Measurements from ENCODE around the gene SUGCT. TPM values are rescaled to one million over a fixed set of nuclear protein-coding genes. Genes with fewer than 3 reads are reported as not detected.
"Not testable (repeated sequence)": the region's sequence is repeated elsewhere in the genome, so short reads cannot be mapped to it uniquely, and the experiment has no call there.

SUGCT gene
- total RNA-seq, 1 donor from 2014 or later: 11.9 TPM

GRCh38 chr7:40162516-40162915 lies 27.7 kb downstream of the SUGCT start:
- peaks cover 2% of the 10 kb centered on the region for H3K36me3 Mint-ChIP-seq (ENCODE audit: unreplicated experiment)
- H3K27me3 Mint-ChIP-seq (ENCODE audit: unreplicated experiment): no peaks in the 10 kb centered on the region
- TF ChIP-seq, protein P1, sequence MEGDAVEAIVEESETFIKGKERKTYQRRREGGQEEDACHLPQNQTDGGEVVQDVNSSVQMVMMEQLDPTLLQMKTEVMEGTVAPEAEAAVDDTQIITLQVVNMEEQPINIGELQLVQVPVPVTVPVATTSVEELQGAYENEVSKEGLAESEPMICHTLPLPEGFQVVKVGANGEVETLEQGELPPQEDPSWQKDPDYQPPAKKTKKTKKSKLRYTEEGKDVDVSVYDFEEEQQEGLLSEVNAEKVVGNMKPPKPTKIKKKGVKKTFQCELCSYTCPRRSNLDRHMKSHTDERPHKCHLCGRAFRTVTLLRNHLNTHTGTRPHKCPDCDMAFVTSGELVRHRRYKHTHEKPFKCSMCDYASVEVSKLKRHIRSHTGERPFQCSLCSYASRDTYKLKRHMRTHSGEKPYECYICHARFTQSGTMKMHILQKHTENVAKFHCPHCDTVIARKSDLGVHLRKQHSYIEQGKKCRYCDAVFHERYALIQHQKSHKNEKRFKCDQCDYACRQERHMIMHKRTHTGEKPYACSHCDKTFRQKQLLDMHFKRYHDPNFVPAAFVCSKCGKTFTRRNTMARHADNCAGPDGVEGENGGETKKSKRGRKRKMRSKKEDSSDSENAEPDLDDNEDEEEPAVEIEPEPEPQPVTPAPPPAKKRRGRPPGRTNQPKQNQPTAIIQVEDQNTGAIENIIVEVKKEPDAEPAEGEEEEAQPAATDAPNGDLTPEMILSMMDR (IDR thresholded peaks at IDR 0.05): no peak
- no peaks in the 10 kb centered on the region for H3K4me1 Mint-ChIP-seq (ENCODE audit: unreplicated experiment)
- DNase-seq (ENCODE audit: extremely low spot score, unreplicated experiment): no peak
- H3K9me3 Mint-ChIP-seq (ENCODE audit: unreplicated experiment): no peaks in the 10 kb centered on the region
- no peak overlapping the region for H3K27ac Mint-ChIP-seq (ENCODE audit: unreplicated experiment)
- H3K4me3 Mint-ChIP-seq (ENCODE audit: unreplicated experiment): no peak overlapping the region

GRCh38 chr7:40165216-40165615 lies 30.4 kb downstream of the SUGCT start:
- peaks cover 4% of the 10 kb centered on the region for H3K36me3 Mint-ChIP-seq (ENCODE audit: unreplicated experiment)
- no peaks in the 10 kb centered on the region for H3K9me3 Mint-ChIP-seq (ENCODE audit: unreplicated experiment)
- DNase-seq (ENCODE audit: extremely low spot score, unreplicated experiment): peak; percentile 7
- no peaks in the 10 kb centered on the region for H3K27me3 Mint-ChIP-seq (ENCODE audit: unreplicated experiment)
- TF ChIP-seq, protein P1 (IDR thresholded peaks at IDR 0.05): no peak
- no peaks in the 10 kb centered on the region for H3K4me1 Mint-ChIP-seq (ENCODE audit: unreplicated experiment)
- H3K27ac Mint-ChIP-seq (ENCODE audit: unreplicated experiment): no peak overlapping the region
- H3K4me3 Mint-ChIP-seq (ENCODE audit: unreplicated experiment): no peak overlapping the region

DNA sequence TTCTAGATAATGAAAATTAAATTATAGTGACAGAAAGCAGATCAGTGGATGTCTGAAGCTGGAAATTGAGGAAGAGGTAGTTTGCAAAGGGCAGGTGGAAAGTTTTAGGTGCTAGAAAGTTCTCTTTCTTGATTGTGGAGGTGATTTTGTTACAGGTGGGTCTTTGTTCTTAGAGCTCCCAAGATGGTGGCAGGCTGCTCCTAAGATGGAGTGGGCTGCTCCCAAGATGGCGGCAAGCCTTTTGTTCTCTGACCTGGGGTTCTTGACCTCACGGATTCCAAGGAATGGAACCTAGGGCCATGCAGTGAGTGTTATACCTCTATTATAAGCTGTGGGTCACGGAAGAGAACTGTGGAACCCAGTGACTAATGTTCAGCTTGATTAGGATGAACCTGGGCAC lies 32.5 kb downstream of the SUGCT start:
- Mint-ChIP-seq H3K27ac (ENCODE audit: unreplicated experiment) (no peak overlapping the region), H3K27me3 (ENCODE audit: unreplicated experiment) (no peaks in the 10 kb centered on the region), H3K4me3 (ENCODE audit: unreplicated experiment) (no peak overlapping the region), H3K4me1 (ENCODE audit: unreplicated experiment) (no peaks in the 10 kb centered on the region), H3K36me3 (ENCODE audit: unreplicated experiment) (peaks cover 4% of the 10 kb centered on the region), H3K9me3 (ENCODE audit: unreplicated experiment) (no peaks in the 10 kb centered on the region)
- DNase-seq (ENCODE audit: extremely low spot score, unreplicated experiment): peak; percentile 48
- TF ChIP-seq, protein P1 (IDR thresholded peaks at IDR 0.05): no peak

- H3K36me3 Mint-ChIP-seq (ENCODE audit: unreplicated experiment): not testable (repeated sequence)
These were observed 33.5 kb downstream of the SUGCT start for GRCh38 chr7:40168266-40168665.

GRCh38 chr7:40173121-40173520 lies 38.3 kb downstream of the SUGCT start:
- not testable (repeated sequence) for H3K4me3 Mint-ChIP-seq (ENCODE audit: unreplicated experiment); H3K9me3 Mint-ChIP-seq (ENCODE audit: unreplicated experiment); H3K4me1 Mint-ChIP-seq (ENCODE audit: unreplicated experiment); H3K36me3 Mint-ChIP-seq (ENCODE audit: unreplicated experiment); H3K27me3 Mint-ChIP-seq (ENCODE audit: unreplicated experiment); H3K27ac Mint-ChIP-seq (ENCODE audit: unreplicated experiment)
- DNase-seq (ENCODE audit: extremely low spot score, unreplicated experiment): peak; percentile 63

More at GRCh38 chr7:40168266-40168665, 33.5 kb downstream of the SUGCT start:
- not testable (repeated sequence) for DNase-seq (ENCODE audit: extremely low spot score, unreplicated experiment); H3K27ac Mint-ChIP-seq (ENCODE audit: unreplicated experiment); H3K27me3 Mint-ChIP-seq (ENCODE audit: unreplicated experiment); H3K9me3 Mint-ChIP-seq (ENCODE audit: unreplicated experiment); H3K4me3 Mint-ChIP-seq (ENCODE audit: unreplicated experiment); H3K4me1 Mint-ChIP-seq (ENCODE audit: unreplicated experiment)

DNA sequence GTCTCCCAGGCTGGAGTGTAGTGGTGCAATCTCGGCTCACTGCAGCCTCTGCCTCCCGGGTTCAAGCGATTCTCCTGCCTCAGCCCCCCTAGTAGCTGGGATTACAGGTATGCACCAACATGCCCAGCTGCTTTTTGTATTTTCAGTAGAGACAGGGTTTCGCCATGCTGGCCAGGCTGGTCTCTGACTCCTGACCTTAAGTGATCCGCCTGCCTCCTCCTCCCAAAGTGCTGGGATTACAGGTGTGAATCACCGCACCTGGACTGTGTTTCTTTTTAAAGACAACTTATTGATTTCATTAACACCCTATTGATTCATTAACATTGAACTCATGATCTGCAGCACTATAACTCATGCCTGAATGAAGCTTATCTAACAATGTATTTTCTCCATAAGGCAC lies 40.5 kb downstream of the SUGCT start:
- not testable (repeated sequence) for H3K9me3 Mint-ChIP-seq (ENCODE audit: unreplicated experiment); H3K27me3 Mint-ChIP-seq (ENCODE audit: unreplicated experiment); H3K4me1 Mint-ChIP-seq (ENCODE audit: unreplicated experiment); H3K27ac Mint-ChIP-seq (ENCODE audit: unreplicated experiment); H3K36me3 Mint-ChIP-seq (ENCODE audit: unreplicated experiment); H3K4me3 Mint-ChIP-seq (ENCODE audit: unreplicated experiment)
- peak; percentile 19 for DNase-seq (ENCODE audit: extremely low spot score, unreplicated experiment)

Measured in osteocyte (in vitro differentiated cells).